Peyer's patch (tissue), 4 donors: ENCODE results near the gene FAM163A. TPM values are rescaled to one million over a fixed set of nuclear protein-coding genes. Genes with fewer than 3 reads are reported as not detected.

Experiments
- DNase-seq, 3 donors: peaks; one replicate each; pipeline ENCODE4 v3.0.0-alpha.2; 2017 to 2019
- H3K27ac ChIP-seq, 4 donors: fragments of 200-600 bp; sonication (generic); one replicate each; pipeline ENCODE4 v1.5.1; 2016 to 2019
- H3K27me3 ChIP-seq, 2 donors: fragments of 200-600 bp; sonication (generic); one replicate each; pipeline ENCODE4 v1.5.1; 2019
- H3K36me3 ChIP-seq, 3 donors: fragments of 200-600 bp; sonication (generic); one replicate each; pipeline ENCODE4 v1.5.1; 2016 to 2019
- H3K4me1 ChIP-seq, 4 donors: fragments of 200-600 bp; sonication (generic); one replicate each; pipeline ENCODE4 v1.5.1; 2016 to 2019
- H3K4me3 ChIP-seq, 4 donors: fragments of 200-600 bp; sonication (generic); 1 replicate in 3 of 4; 2 replicates in 1 of 4; pipeline ENCODE4 v1.5.1; 2016 to 2019; ENCODE audit warnings: mild to moderate bottlenecking in 1 of 4
- H3K9me3 ChIP-seq, 4 donors: fragments of 200-600 bp; sonication (generic); one replicate each; pipeline ENCODE4 v1.5.1; 2016 to 2019; ENCODE audit warnings: mild to moderate bottlenecking in 1 of 4
- POLR2A ChIP-seq, 2 donors: fragments of 450-650 bp; IDR thresholded peaks; one replicate each; pipeline ENCODE4 v1.5.1; 2017; ENCODE audit warnings: antibody characterized with exemption in 2 of 2, mild to moderate bottlenecking in 2 of 2, moderate library complexity in 2 of 2
- total RNA-seq, 4 donors: library from RNA; depleted of rRNA; stranded (reverse); fragments of >200 nt; gene quantifications; one replicate each; pipeline ENCODE4 v1.1.0, GENCODE V29; 2016
- TF ChIP-seq, protein P1 (sequence below), 6 experiments: fragments of 450-650 bp in 4 of 6; fragments of 200-600 bp in 2 of 6; sonication (generic) in 1 of 6; IDR thresholded peaks; one replicate each; pipeline ENCODE4 v1.5.1; 2017 to 2019; ENCODE audit warnings: antibody characterized with exemption in 6 of 6, mild to moderate bottlenecking in 3 of 6, moderate library complexity in 1 of 6

Gene FAM163A
- total RNA-seq, 4 donors from 2014 or later = 0.67 to 5.0 (median 1.2) TPM; not detected in 1

DNA sequence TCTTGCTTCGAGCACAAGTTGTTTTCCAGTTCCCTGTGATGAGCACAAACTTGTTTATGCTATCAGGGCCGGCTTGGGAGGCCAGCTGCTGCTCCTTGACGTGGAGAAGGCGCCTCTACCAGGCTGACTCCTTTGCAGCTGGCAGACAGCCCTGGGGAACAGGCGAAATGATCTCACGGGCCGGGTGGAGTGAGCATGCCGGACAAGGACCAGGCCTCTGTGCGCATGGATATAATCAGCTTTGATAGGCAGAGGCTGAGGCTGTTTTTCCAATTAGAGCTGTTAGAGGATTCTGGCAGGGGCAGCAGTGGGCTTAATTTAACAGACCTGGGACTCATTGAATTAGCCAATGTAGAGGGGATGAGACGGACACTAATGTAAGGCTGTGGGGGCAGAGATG is 38.9 kb downstream of the FAM163A start:
- no peak for TF ChIP-seq POLR2A (IDR thresholded peaks at IDR 0.05)
- TF ChIP-seq, protein P1, sequence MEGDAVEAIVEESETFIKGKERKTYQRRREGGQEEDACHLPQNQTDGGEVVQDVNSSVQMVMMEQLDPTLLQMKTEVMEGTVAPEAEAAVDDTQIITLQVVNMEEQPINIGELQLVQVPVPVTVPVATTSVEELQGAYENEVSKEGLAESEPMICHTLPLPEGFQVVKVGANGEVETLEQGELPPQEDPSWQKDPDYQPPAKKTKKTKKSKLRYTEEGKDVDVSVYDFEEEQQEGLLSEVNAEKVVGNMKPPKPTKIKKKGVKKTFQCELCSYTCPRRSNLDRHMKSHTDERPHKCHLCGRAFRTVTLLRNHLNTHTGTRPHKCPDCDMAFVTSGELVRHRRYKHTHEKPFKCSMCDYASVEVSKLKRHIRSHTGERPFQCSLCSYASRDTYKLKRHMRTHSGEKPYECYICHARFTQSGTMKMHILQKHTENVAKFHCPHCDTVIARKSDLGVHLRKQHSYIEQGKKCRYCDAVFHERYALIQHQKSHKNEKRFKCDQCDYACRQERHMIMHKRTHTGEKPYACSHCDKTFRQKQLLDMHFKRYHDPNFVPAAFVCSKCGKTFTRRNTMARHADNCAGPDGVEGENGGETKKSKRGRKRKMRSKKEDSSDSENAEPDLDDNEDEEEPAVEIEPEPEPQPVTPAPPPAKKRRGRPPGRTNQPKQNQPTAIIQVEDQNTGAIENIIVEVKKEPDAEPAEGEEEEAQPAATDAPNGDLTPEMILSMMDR (IDR thresholded peaks at IDR 0.05) = no peak
- no peaks in the 10 kb centered on the region for H3K9me3 ChIP-seq
- H3K27me3 ChIP-seq = no peaks in the 10 kb centered on the region
- no peaks in the 10 kb centered on the region for H3K4me1 ChIP-seq
- H3K4me3 ChIP-seq = no peak overlapping the region
- peak; percentile 25 to 76 (median 56) for DNase-seq
- H3K27ac ChIP-seq = peak overlapping the region; percentile 17 to 70 (median 42)
- H3K36me3 ChIP-seq = no peaks in the 10 kb centered on the region

DNA sequence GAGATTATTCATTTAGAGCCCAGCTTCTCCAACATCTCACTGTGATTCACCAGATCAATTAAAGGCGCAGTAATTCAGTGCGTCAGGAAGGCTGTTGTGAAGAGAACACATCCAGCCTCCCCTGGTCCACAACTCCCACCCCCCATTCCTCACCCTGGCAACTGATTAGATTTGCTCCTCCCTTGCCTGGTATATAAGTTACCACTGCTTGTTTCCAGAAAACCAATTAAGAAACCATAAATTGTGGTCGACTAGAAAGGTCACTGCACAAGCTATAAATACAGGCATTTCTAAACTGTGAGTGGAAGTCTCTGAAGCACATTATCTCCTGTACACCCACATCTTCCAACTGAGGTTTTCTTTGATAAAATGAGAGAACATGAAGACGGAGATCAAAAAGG is 41.9 kb downstream of the FAM163A start:
- TF ChIP-seq, protein P1 (IDR thresholded peaks at IDR 0.05) = no peak
- no peak for TF ChIP-seq POLR2A (IDR thresholded peaks at IDR 0.05)
- no peak for DNase-seq
- H3K27ac ChIP-seq = peak overlapping the region in 1 of 4 donors; percentile 2

DNA sequence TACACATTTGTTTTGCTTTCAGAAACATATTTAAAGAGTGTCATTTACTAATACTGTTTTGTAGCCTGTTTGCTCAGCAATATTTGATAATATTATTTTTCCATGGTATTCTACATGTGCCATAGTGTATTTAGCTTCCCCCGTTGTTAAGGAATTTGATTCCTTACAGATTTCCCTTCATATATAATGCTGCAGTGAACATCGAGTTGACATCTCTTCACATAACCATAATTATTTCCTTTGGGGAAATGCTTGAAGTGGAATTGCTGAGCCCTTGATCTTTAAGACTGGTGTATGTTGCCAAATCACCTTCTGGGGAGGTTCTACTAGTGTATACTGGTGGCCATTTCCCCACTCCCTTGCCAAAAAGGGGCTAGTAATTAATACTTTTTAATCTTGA is 42.6 kb downstream of the FAM163A start:
- no peaks in the 10 kb centered on the region for H3K4me1 ChIP-seq
- no peak for DNase-seq
- H3K27me3 ChIP-seq = no peaks in the 10 kb centered on the region
- H3K9me3 ChIP-seq = no peaks in the 10 kb centered on the region
- H3K4me3 ChIP-seq = no peak overlapping the region
- H3K27ac ChIP-seq = no peak overlapping the region
- H3K36me3 ChIP-seq = no peaks in the 10 kb centered on the region
- TF ChIP-seq POLR2A (IDR thresholded peaks at IDR 0.05) = no peak
- TF ChIP-seq, protein P1 (IDR thresholded peaks at IDR 0.05) = no peak

More for the DNA sequence above, 41.9 kb downstream of the FAM163A start:
- H3K4me1 ChIP-seq = no peaks in the 10 kb centered on the region
- H3K4me3 ChIP-seq = no peak overlapping the region
- H3K36me3 ChIP-seq = no peaks in the 10 kb centered on the region
- no peaks in the 10 kb centered on the region for H3K27me3 ChIP-seq
- no peaks in the 10 kb centered on the region for H3K9me3 ChIP-seq

DNA sequence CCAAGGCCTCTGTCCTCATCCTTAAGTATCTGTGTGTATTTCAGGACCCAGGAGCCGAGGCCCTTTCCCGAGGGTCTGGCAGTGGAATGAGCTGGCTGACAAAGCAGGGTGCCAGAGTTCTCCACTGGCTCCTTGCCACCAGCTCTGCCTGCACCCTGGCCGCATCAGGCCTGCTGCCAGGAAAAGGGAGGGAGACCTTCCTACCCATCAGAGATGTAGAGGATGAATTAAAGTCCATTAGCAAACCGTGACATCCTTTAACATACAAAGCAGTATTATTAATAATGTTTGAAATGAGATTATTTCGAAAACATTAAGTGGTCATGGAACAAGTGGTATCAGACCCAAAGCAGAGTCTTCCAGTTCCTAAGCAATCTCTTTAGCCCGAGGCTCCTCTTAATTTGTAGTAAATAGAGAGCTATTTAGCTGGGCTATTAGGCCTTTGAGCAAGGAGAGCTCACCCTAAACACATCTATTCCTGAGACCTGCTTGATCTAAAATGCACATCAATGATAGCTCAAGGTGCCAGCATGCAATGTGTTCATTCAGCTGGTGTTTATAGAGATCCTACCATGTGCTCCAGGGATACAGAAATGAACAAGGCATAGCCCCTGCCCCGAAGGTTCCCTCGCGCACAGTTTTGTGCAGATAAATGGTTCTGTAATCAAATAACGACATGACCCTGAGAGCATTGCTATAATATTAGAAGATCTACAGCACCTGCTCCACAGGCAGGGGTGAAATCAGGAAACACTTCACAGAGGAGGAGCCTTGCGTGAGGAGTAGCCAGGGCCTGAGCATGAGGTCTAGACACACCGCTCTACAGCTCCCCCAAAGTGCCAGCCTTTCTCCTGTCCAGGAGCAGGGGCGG is 44.0 kb downstream of the FAM163A start:
- Histone ChIP-seq H3K27me3 (no peaks in the 10 kb centered on the region), H3K36me3 (no peaks in the 10 kb centered on the region), H3K4me3 (no peak overlapping the region), H3K27ac (no peak overlapping the region), H3K9me3 (no peaks in the 10 kb centered on the region), H3K4me1 (no peaks in the 10 kb centered on the region)
- TF ChIP-seq, protein P1 (IDR thresholded peaks at IDR 0.05) = no peak
- no peak for TF ChIP-seq POLR2A (IDR thresholded peaks at IDR 0.05)
- DNase-seq = no peak

DNA sequence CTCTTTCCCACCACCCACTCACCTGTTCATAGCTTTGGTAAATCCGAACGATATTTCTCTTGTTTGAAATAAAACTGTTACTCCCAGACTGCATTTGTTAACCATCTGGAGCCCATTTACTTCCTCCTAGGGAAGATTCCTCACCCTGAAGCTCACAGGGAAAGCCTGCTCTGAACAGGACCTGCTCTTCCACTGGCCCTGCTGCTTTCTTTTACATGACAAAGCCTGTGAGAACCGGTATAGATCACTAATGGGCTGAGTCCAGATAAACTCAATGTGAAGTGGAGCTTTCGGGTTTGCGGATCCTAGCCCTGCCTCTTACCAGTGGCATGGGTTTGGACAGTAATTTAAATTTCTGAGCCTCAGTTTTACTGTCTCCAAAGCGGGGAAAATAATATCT is 45.2 kb downstream of the FAM163A start:
- no peaks in the 10 kb centered on the region for H3K36me3 ChIP-seq
- no peak overlapping the region for H3K27ac ChIP-seq
- DNase-seq = no peak
- H3K4me3 ChIP-seq = no peak overlapping the region
- TF ChIP-seq, protein P1 (IDR thresholded peaks at IDR 0.05) = no peak
- no peak for TF ChIP-seq POLR2A (IDR thresholded peaks at IDR 0.05)
- H3K9me3 ChIP-seq = no peaks in the 10 kb centered on the region
- no peaks in the 10 kb centered on the region for H3K27me3 ChIP-seq
- no peaks in the 10 kb centered on the region for H3K4me1 ChIP-seq
